ENCODE results near the gene CD200R1.
"Not testable (repeated sequence)": the region's sequence is repeated elsewhere in the genome, so short reads cannot be mapped to it uniquely, and the experiment has no call there.

CD200R1 gene

GRCh38 chr3:112973325-112974177 is 1.4 kb downstream of the CD200R1 start:
- DNase-seq = no peak

GRCh38 chr3:112972158-112972557 is 2.7 kb downstream of the CD200R1 start:
- DNase-seq = no peak

GRCh38 chr3:112967828-112968227 is 7.1 kb downstream of the CD200R1 start:
- no peak for DNase-seq

DNA sequence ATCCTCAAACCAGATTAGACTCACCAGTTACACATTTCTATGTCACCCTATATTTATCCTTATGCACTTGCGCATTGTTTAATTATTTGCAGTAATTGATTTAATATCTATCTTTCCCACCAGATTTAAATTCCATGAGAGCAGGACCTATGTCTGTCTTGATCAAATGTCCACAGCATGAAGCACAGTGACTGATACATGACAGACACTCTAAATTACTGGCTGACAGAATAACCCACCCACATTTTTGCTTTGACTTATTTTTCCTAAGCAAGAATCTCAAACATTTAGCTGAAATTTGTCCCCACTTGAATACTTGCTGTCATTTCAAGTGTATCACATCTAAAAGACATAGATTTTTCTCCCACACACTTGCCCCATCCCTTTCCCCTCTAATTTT is 7.5 kb downstream of the CD200R1 start:
- DNase-seq = no peak

DNA sequence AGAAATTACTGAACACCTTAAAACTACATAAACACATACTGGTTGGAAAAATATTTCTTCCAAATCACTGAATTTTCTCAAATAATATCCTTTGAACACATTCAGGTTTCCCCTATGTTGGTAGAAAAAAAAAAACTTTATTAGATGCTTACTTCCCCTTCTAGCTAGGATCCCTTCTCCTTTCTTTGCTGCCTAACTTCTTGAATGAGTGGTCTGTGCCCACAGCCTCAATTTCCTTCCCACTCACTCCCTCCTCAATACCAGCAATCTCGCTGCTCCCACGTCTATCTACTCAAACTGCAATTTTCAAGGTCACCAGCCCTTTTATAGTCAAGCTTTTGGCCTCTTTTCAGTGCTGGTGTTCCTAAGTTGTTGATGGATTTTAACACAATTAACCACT is 8.3 kb downstream of the CD200R1 start:
- DNase-seq = no peak

DNA sequence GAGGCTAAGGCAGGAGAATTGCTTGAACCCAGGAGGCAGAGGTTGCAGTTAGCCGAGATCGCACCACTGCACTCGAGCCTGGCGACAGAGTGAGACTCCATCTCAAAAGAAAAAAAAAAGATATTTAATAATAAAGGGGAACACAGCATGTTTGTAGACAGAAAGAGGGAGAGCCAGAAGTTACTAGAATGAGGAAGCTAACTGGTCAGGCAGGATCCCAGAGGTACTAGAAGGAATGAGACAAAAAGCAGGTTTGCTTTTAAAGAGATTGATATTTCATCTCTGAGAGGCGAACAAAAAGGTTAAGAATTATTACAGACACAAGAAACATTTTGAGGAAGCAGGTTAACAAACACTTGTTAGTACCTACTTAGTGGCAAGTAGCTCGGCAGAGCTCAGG is 9.2 kb downstream of the CD200R1 start:
- no peak for DNase-seq

DNA sequence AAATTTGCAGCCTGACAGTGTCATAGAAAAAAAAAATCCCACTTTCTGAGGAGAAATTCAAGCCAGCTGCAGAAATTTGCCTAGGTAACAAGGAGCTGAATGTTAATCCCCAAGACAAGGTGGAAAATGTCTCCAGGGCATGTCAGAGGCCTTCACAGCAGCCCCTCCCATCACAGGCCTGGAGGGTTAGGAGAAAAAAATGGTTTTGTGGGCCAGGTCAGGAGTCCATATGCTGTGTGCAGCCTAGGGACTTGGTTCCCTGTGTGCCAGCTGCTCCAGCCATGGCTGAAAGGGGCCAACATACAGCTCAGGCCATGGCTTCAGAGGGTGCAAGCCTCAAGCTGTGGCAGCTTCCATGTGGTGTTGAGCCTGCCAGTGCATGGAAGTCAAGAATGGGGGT is 11.2 kb downstream of the CD200R1 start:
- DNase-seq = no peak

GRCh38 chr3:112958811-112959560 is 15.9 kb downstream of the CD200R1 start:
- DNase-seq = no peak

DNA sequence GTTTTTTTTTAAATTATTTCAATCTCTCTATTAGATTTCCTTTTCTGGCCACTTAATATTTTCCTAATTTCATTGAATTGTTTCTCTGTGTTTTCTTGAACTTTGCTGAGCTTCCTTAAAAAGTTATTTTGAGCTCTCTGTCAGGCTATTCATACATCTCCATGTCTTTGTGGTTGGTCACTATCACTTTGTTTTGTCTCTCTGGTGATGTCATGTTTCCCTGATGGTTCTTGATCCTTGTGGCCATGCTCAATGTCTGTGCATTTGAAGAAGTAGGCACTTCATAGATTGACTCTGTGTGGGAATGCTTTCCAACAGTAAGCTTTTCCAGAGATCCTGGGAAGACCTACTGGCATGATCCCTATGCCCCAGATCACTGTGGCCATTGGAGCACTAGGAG is 18.6 kb downstream of the CD200R1 start:
- DNase-seq = no peak

DNA sequence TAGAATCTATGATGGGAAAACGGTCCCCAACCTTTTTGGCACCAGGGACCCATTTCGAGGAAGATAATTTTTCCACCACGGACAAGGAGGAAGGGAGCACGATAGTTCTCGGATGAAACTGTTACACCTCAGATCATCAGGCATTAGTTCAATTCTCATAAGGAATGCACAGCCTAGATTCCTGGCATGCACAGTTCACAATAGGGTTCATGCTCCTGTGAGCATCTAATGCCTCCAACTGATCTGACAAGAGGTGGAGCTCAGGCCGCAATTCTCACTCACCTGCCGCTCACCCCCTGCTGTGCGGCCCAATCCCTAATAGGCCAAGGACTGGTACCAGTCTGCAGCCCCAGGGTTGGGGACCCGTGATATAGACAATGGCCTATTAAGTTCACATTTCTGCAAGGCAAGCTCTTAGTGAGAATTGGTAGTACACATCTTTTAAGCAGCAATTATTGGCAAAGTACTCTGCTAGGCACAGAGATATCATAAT is 26.5 kb downstream of the CD200R1 start:
- no peak for DNase-seq

DNA sequence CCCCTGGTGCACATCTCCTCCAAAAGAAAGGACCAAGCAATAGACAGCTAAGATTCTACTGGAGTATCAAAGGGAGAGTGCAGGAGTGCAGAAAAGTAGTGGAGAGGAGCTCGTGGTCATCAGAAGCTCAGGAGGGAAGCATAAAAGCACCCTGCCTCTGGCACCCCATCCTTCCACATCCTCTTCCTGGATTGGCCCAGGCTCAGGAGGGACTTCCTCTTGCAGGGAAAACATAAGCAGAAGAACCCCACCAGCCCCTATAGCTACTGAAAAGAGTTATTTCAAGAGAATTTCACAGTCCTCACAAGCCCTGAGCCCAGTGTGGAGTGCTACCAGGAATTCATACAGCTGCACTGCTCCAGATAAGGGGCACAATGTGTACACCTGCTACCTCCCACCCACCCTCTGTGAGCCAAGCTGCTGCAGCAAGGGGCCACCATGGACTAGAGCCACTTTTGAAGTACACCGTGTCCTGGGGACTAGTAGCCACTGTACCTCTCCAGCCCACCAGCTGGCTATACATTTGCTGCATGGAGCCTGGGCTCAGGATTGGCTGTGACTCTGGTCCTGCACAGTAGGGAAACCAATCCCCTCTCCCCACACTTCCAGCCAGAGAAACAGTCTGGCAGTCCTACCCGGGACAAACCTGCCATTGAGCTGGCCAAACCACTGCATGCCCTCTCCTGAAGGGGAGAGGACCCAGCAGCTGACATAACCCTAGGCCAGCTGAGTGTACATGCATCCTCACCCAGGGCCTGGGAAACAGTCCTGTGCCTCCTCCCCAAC is 43.0 kb downstream of the CD200R1 start:
- DNase-seq = no peak

- DNase-seq = no peak
Observed at GRCh38 chr3:112930771-112931170, 44.1 kb downstream of the CD200R1 start.

GRCh38 chr3:112925969-112926368 is 48.9 kb downstream of the CD200R1 start:
- DNase-seq = no peak

- no peak for DNase-seq
Observed at GRCh38 chr3:112925560-112925959, 49.3 kb downstream of the CD200R1 start.

DNA sequence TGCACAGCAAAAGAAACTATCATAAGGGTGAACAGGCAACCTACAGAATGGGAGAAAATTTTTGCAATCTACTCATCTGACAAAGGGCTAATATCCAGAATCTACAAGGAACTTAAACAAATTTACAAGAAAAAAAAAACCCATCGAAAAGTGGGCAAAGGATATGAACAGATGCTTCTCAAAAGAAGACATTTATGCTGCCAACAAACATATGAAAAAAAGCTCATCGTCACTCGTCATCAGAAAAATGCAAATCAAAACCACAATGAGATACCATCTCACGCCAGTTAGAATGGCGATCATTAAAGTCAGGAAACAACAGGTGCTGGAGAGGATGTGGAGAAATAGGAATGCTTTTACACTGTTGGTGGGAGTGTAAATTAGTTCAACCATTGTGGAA is 55.4 kb downstream of the CD200R1 start:
- DNase-seq = not testable (repeated sequence)

GRCh38 chr3:112908252-112908651 is 66.7 kb downstream of the CD200R1 start:
- no peak for DNase-seq

GRCh38 chr3:112904786-112905185 is 70.1 kb downstream of the CD200R1 start:
- no peak for DNase-seq

DNA sequence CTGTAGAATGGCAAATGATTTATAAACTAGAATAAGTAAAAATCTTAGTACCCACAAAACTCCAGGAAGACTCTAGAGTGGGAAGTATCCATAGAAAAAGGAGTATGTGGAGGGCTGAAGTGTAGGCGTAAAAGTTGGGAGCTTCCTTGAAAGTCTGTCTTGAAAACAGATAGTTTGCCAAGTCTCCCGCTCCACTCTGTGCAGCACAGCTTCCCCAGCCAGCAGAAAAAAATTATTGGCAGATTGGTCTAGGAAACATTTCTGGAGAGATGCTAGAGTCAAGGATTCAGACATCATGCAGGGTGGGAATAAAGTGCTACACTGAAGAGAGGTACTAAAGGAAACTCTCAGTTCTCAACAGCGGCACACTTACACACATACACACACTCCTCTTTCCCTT is 74.8 kb downstream of the CD200R1 start:
- DNase-seq = no peak

DNA sequence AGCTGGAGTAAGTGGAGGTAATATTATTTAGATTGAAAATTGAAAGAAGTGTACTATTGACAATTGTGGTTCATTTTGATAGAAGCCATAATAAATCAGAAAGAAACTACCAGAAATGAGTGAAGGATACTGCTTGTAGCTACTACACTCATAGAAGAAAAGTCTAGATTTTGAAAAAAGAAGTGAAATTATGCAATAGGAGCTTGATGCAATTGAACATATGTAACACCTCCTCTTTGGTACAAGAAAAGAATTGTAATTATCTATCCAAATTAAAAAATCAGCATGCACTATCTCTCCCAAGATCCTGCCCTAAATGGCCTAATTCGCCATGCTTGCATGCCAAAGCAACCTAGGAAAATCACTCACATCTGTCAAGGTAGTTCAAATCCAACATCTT is 77.1 kb downstream of the CD200R1 start:
- DNase-seq = no peak

- DNase-seq = no peak
Observed at GRCh38 chr3:112894258-112894657, 80.6 kb downstream of the CD200R1 start.

DNA sequence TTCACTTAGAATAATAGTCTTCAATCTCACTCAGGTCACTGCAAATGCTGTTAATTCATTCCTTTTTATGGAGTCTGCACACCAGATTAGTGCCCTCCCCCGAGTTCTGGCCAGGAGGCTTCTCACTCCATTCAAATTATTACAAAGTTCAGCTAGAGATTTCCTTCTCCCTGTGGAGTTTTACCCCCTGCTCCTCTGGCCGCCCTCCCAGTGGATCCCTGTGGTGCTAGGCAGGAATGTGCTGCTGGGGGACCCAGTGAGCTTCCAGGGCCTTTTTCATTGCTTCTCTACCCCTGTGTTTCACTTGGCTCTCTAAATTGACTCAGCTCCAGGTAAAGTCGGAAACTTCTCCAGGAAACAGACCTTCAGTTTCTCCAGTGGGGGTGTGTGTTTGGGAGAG is 85.5 kb downstream of the CD200R1 start:
- DNase-seq = no peak

DNA sequence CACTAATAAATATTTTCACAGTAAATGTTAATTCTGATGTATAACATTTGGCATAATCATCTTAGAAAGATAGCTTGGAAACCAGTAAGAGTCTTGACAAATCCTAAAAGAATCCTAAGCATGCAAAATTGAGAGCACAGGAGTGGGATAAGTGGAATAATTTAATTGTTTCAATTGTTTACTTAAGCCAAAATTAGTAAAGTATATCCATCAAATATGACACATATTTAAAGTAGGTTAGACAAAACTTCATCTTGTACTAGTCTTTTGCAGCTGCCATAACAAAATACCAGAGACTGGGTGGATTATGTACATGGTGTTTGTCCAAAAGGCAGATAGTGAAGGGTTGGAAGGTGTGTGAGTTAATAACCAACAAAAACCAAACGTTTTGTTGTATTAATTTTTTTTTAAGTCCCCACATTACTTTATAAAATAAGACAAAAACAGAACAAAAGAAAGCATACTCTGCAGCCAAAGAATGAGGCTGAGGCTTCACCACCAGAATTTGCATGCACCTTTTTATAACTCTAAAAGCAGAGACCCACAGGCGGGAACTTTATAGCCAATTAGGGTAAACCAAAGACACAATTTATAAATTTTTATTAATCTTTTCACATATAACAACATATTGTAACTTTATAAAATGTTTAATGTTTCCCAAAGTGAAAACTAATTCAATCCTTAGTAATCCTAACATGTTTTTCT is 86.4 kb downstream of the CD200R1 start:
- DNase-seq = no peak
